ENCODE data around the gene DOCK10.
A peak's percentile ranks its signal among the peaks of the same experiment; 100 is the strongest.

The DOCK10 gene

DNA sequence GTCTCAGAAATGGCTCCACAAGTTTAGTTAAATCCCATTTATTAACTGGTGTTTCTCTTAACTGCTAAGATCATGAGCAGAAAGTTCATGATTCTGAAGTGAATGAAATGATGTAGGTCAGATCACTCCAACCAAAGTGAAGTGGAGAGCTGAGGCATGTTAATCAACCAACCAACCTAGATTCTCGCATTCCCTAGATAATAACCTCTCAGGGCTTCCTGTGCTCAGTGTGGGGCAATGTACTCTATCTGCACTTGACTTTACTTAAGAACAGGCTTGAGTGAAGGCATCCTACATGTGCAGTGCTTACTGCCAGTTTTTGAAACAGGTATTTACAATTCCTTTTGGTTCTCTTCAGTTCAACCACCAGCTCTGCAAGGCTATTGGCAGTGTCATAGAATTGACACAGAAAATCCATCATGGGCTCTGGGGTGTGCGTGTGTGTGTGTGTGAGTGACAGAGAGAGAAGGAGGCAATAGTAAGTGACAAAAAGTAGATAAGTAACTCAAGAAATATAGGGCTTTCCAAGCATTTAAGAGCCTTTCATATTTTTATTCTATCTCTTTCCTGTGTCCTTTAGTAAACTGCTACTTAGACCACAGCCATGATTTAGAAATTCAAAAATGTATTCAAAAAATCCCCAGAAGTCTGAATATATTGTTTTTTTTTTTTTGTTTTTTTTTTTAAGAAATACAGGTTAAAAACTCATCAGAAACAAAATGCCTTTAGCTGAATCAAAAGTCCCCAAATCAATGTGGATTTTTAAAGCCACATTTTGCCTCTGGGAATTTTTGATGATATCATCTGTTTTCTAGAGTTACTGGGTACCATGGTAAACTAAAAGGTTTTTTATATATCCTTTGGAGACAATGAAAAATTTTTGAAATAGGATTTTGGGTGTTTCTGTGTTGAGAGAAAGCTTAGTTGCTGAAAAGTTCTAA is 28.6 kb downstream of the DOCK10 start:
- DNase-seq (ENCODE audit: low read depth in 3 of 3) = no peak

DNA sequence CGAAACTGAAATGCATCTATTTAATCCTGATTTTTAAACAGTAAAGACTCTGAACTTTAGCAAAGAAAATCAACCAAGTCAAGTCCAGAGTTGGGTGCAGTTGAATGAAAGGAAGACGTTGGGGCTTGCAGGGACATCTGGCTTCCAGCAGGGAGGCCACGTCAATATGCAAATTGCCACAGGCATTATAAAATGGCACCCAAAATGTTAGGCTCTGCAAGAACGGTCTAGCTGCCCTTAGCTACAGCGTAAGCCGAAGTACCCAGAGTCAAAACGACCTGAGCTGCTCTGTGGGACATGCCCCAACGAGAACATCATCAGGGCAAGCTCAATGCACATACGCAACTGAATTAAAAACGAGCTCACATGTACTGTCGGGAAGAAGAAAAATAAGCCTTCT is 30.7 kb downstream of the DOCK10 start:
- DNase-seq (ENCODE audit: low read depth in 3 of 3) = no peak

DNA sequence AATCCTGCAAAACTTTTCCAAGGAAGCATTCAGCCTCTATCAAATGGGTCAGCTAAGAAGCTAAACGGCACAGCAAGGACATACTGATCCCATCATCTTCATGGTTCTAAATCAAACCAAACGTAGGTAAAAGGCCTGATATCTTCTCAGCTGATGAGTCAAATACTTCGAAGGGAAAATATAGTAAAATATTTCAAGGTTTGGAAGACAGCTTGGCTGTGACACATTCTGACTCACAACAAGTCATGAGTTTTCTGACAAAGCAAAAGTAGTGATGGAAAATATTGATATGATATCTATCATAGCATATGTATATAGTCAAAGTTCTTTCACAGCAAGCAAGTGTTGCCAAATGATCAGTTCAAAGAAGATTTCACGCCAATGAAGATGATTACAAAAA is 31.5 kb downstream of the DOCK10 start:
- peak in 1 of 3 experiments; percentile 16 for DNase-seq (ENCODE audit: low read depth in 3 of 3)

DNA sequence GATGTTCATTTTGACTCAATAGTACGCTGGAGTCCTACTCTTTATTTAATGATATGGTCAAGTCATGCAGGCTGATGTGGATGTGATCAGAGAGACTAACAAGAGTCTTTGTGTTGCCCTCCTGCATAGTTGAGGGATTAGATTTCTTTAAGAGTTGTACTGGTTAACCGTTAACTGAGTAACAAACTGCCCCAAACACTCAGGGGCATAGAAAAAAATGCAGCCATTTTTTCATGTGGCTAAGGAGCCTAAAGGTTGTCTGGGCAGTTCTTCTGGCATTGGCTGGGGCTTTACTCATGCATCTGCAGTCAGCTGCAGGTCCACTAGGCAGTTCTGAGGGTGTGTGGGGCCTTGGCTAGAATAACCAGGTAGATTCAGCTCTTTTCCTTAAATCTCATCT is 32.5 kb downstream of the DOCK10 start:
- no peak for DNase-seq (ENCODE audit: low read depth in 3 of 3)

DNA sequence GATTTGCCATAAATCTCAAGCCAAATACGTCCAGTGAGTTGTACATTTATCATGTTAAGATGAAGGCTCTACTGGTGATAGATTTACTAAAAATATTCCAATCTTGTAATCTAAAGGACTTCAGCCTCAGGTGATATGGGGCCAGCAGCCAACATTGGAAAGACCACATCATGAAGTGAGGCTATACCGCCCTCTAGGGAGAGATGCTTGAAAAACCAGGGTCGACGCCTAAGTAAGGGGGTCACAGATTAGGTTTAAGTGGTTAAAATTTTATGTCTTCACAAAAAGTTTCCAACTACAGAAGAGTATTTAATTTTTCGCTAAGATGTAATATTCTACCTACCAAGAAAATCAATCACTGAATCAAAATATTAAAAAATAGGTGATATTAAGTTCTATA is 33.3 kb downstream of the DOCK10 start:
- DNase-seq (ENCODE audit: low read depth in 3 of 3) = no peak

DNA sequence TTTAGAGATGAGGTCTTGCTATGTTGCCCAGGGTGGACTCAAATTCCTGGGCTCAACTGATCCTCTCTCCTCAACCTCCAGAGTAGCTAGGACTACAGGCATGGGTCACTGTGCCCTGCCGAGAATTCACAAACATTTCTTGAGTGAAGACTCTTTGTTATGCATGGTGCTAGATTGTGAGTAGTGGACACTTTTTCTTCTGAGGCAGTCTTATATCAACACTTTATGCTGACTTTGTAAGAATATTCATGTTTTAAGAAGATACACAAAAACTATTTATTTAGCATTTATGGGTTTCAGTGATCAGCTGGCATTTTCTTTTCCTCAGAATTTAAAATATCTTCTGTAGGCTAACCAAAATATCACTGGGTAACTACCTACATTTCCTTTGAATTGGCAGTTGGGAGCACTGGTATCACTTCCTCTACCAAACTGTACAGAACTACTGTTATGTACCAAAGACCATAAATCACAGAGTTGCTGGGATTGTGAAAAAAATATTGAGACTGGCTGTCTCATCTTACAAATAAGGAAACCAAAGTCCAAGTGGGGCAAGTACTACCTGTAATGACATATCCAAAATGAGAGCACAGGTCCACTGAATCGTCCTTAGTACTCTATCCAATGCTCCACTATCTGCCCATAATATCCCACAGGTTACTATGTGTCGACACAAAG is 34.0 kb downstream of the DOCK10 start:
- no peak for DNase-seq (ENCODE audit: low read depth in 3 of 3)

DNA sequence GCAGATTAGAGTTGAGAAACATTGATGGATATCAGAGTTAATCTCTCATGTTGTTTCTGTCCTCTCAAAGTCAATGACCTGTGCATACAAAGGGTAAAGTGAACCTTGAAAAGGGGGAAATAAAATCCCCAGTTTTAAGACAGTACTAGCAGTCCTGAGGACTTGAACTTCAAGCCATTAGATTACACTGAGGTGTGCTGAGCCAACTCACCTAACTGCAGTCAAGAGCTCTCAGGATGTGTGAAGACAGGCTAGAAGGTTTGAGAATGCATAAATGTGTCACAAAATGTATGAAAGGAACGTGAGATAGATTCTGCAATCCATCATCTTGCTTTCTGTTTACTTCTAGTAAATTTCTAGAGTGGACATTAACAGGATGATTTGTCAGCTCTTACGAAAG is 35.5 kb downstream of the DOCK10 start:
- DNase-seq (ENCODE audit: low read depth in 3 of 3) = no peak

DNA sequence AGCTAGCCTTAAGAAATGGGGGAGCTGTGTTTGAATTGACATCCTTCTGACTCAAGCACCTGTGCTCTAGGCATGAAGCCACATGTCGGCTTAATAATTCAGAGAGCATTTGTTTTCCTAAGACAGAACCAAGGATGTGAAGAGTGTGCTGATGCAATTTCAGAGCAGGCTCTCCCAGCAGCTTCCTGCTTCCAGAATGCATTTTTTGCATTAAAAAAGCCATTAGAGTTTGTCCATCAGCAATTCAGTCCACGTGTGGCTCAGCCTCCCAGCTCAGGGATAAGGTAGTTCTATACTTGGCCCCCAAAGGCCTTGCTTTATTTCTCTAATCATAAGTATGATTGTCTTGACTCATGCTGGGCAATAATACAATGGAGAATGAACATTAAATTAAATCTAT is 37.7 kb downstream of the DOCK10 start:
- DNase-seq (ENCODE audit: low read depth in 3 of 3) = no peak

DNA sequence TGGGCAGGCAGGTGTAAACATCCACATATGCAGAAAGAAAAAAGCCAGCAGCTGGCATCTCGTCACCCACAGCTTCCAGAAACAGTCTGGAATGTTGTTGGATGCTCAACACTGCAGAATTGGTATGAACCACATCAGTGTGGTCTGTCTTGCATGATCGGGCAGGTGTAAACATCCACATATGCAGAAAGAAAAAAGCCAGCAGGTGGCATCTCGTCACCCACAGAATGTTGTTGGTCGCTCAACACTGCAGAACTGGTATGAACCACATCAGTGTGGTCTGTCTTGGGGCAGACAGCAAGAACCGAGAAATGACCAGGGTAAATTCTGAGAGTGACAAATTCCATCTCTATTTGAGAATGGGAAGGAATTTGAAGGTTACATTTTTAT is 39.6 kb downstream of the DOCK10 start:
- DNase-seq (ENCODE audit: low read depth in 3 of 3) = no peak

DNA sequence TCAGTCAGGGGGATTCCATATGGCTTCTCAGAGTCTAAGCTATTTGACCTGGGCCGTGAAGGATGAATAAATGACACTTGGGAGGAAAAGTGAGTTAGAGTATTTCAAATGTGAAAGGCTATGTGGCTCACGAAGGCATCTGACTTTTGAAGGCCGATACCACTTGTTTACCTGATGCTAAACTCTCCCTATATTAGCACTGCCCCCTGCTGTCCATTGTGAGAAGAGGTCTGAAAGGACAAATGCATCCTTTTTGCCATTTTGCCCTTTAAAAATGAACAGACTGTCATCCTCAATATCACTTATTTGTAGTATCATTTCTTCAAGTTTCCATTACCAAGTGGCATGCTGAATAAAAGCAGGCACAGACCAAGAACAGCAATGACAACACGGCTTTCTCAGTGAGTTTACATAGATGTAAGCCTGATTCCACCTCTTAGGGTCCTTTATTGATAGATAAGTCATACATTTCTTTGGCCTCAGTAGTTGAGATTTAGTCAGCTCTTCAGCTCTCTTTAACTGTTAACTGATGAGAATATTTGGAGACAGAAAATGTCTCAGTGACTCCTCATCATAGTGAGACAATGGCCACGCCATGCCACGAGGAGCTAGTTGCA is 40.1 kb downstream of the DOCK10 start:
- DNase-seq (ENCODE audit: low read depth in 3 of 3) = peak; percentile 28 to 66 (median 42)

DNA sequence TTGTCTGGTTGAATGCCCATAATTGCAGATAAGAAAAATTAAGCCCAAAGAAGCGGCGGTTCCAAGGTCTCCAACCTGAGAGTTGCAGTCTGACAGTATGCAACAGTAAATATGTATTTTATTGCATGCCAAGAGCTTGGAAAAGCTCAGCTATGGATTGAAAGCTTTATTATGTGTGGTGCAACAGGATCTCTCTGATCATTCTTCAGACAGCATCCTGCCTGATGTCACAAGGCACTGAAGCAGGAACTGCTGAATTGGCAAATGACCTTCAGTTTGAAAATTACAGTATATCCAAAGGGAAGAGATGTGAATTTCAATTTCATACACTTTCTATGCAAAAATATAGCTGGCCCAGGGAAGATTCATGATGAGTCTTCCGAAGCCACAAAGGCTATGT is 42.5 kb downstream of the DOCK10 start:
- DNase-seq (ENCODE audit: low read depth in 3 of 3) = no peak

DNA sequence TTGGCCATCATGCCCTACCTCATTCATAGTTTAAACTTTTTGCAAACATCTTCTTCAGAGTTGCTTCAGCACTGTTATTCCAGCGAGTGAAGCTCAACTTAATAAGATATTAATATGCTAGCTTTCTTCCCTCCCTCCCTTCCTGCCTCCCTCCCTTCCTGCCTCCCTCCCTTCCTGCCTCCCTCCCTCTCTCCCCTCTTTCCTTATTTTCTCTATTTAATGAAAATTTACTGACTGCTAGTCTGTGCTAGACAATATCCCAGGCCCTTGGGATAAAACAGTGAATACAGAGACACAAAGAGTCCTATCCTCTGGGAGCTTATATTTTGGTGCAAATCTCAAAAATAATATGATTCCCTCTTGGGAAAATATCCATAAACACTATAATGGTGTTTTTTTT is 42.9 kb downstream of the DOCK10 start:
- DNase-seq (ENCODE audit: low read depth in 3 of 3) = no peak

DNA sequence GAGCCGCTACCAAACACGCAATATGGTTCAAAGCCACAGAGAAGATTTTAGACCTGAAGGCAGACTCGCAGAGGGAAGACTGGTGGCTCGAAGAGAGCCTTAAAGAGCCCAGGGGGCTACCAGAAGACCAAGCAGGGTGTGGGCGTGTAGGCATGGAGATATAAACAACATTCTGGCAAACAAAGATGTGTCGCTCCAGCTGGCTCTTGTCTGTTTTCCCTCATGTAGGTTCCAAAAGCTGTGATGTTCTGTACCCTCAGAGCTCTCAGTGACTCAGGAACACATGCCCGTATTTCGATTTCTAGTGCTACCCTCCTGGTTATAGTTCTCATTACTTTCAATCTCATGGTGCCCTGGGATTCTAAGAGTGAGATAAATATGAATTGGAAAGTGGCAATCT is 44.5 kb downstream of the DOCK10 start:
- no peak for DNase-seq (ENCODE audit: low read depth in 3 of 3)

DNA sequence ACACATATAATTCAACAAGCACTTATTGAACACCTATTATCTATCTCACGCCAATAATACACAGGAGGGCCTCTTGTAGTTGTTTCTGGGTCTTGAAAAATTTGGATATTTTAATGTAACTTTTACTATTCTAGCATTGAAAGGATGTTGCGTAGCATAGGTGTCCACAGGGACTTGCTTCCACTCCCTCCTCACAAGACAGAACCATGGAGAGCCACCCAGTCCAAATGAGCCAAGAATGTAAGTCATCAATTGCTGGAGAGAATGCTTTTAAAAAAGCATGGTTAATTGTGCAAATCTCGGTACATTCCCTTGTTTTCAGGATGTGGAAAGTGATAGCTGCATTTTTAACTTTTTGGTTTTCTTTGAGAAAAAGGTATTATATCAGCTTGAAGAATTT is 46.8 kb downstream of the DOCK10 start:
- DNase-seq (ENCODE audit: low read depth in 3 of 3) = no peak

DNA sequence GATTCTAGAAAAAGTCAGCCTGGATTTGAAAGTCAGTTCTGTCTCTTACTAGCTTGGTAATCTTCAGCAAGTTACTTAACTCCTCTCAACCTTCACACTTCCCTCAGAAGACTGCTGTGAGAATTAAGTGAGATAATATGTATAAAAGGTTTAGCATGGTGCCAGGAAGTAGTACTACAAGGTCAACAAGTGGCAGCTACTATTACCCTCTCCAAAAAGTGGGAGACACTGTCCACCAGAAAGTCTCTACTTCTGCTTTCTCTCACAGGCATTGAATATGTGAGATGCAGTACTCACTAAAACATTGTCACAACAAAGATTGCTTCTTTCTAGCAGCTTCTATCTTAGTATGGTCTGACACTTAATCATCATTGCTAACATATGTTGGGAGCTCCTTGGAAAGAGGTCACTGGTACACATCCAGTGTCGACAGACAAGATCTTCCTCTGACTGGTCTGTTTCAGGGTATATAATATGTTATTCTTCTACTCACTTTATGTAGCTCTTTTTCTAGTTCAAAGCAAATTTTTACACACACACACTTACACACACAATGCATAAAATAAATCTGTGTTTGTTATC is 47.9 kb downstream of the DOCK10 start:
- no peak for DNase-seq (ENCODE audit: low read depth in 3 of 3)

DNA sequence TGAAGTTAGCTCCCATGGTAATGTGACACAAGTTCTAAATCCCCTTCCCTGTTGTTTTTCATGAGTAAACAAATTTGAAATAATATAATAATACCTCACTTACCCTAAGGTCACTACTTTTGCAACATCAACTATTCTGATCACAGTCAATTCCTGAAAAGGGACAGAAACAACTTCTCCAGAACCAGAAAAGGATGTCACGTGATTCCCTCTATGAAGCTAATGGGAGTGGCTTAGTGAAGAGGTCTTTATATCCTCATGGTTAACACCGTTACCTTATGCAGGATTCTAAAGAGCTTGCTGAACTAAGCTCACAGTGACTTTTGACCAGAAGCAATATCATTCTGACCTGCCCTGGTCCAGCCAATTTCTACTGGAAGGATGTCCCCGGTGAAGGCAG is 51.6 kb downstream of the DOCK10 start:
- no peak for DNase-seq (ENCODE audit: low read depth in 3 of 3)

DNA sequence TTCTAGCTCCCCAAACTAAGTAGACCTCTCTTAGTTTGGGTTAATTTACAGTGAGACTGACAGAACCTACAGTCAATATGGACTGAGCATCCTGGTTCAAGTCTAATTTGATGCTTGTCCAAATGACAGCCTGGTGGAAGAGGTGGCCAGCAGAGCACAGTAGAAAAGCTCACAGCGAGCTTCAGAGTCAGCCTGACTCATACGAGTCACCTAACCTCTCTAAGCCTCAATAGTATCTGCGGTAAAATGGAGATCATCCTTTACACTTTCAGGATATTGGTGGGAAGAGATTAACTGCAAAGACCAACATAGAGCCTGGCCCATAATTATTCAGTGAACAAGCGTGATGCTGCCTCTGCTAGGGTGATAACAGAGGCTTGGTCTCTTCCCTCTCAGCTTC is 54.5 kb downstream of the DOCK10 start:
- DNase-seq (ENCODE audit: low read depth in 3 of 3) = no peak

DNA sequence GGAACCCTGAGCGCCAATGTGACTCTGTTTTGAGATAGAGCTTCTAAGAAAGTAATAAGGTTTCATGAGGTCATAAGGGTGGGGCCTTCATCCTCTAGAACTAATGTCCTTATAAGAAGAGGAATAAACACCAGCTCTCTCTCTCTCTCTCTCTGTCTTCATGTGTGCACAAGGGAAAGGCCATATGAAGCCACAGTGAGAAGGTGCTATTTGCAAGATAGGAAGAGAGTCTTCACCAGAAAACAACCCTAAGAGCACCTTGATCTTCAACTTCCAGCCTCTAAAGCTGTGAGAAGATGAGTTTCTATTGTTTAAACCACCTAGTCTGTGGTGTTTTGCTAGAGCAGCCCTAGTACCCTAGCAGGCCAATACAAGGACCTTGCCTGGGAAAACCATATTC is 55.8 kb downstream of the DOCK10 start:
- no peak for DNase-seq (ENCODE audit: low read depth in 3 of 3)

DNA sequence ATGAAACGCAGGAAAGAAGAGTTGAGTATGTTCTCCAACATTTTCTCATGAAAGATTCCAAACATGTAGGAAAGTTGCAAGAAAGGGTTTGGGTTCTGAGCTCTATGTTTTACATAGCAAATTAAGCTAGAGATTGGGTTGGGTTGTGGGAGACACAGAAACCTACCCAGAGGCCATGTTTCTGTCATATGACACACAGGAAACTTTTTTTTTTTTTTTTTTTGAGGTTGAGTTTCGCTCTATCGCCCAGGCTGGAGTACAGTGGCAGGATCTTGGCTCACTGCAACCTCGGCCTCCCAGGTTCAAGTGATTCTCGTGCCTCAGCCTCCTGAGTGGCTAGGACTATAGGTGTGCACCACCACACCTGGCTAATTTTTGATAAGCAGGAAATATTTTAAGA is 57.6 kb downstream of the DOCK10 start:
- no peak for DNase-seq (ENCODE audit: low read depth in 3 of 3)

DNA sequence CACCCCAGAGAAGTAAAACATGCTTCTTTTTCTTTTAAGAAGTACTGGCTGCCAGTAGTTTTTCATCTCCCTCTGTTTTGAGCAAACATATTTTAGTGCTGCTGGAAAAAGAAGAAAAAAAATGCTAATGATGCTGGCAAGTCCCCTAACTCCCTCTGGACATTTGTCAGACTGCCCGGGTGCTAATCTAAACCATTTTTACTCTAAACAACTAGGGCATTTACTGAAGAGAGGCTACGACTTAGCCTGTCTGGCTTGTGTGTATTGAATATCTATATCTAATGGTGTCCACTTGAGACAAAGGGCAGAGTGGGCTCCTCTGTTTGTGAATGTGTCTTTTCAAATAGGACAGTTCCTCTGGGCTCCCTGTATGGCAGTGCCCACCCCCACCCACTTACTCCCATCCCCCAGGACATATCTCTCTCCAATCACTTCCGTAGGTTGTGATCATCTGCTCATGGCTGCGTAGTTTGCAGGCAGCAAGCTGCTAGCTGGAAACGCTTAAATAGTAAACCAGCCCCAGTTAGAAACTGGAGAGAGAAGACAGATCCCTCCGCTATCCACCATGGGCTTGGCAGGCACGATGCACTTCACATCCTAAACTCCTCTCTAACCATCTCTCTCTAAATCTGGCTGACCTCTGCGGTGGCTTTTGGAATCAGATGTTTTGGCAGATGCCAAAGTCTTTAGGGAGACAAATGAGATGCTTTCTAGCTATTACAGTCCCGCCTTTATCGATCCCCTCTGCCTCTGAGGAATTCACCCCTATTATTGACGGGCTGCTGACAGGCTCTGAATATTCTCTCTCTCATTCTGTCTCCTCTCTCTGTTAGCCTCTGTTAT is 58.3 kb downstream of the DOCK10 start:
- no peak for DNase-seq (ENCODE audit: low read depth in 3 of 3)

DNA sequence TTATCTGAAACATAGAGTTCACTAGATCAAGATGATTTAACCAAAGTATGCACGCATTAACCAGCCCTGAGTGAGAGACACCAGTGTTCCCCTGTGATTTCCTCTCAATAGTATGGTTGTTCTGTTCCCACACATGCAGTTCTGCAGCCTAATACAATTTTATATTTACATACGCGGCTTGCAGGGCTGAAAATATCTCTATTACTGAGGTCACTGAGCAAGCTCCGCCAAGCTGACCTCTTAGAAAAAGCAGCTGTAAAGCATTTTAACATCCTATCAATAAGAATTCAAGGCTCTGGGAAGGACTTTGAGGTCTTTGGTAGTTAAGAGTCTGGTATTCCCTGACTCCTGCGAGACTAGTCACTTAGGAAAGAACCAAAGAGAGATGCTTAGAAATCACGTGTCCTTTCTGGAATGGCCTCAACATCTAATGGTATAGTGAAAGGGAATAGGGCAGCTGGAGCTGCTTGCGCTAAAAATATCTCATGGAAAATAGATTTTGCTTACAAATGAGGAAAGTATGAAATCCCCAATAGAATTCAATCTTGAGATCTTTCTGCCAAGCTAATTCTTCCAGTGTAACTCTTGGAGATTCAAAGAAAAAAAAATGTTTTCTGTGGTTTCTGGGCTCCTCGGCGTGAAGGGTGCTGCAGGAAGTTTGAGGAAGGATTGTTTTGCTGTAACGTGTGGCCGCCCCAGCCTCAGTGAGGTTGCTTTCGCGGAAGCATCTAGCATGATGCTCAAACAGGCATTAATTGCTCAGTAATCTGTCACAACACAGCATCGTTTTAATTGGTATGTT is 59.2 kb downstream of the DOCK10 start:
- no peak for DNase-seq (ENCODE audit: low read depth in 3 of 3)

Data from stimulated activated CD4-positive, alpha-beta T cell treated with anti-CD3 and anti-CD28 coated beads, TNF-alpha, amount 100 ng/mL, for 24 hours (primary cell).